Raji (cell line): ENCODE measurements around the gene SPATA16.

Experiments used
- POLR2A ChIP-seq: IDR thresholded peaks from 2 replicates; pipeline ENCODE4 v1.6.1; 2011; ENCODE audit warnings: low read depth, low read length, control low read depth; ENCODE audit not compliant: insufficient read depth

The SPATA16 gene

GRCh38 chr3:172846103-172846561 is 294.9 kb downstream of the SPATA16 start:
- TF ChIP-seq POLR2A: no peak

DNA sequence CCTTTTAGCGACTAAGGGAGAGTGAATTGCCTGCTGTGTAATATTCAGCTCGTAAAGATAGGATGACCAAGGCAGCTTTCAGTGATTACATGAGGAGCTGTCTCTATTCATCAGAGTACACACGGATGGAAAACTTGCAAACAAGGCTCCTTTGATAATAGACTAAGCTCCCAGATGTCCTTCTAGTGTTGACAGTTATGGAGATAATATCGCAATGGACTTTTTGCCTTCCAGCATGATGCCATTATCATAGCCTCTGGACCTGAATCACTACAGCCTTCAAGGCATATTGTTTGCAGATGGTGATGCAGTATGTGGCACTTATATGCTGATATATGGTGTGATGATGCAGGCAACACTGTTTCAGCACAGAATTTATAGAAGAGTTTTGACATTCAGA is 296.6 kb downstream of the SPATA16 start:
- TF ChIP-seq POLR2A: no peak

GRCh38 chr3:172840913-172841312 is 300.1 kb downstream of the SPATA16 start:
- TF ChIP-seq POLR2A: no peak

DNA sequence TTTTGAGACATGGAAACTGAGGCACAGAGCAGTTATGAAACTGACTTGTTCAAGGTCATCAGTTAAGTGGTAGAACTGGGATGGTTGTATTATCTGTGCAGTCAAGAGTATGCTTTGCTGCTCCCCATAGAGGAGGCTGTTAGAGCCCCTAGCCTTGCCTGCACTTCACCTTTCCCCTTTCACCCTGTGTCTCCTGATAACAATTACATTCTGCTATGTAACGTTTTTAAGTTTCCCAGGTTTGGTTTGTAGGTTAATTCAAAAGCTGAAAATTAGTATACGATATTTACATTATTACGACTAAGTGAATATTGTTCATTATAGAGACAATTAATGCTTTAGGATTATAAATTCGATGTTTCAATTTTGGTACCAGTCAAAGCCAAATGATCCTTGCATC is 300.6 kb downstream of the SPATA16 start:
- no peak for TF ChIP-seq POLR2A

GRCh38 chr3:172839679-172840078 is 301.4 kb downstream of the SPATA16 start:
- no peak for TF ChIP-seq POLR2A
